RWPE2 (cell line): ENCODE data around the gene SMTN.

Source experiments
- ATAC-seq: fragments of 200-7000 bp; cut with Tn5 transposase; 3 replicates; pipeline ENCODE4 v1.9.1; 2021; ENCODE audit warnings: low read depth
- DNase-seq: peaks from one replicate; pipeline ENCODE4 v3.0.0-alpha.2; 2020; ENCODE audit warnings: low spot score
- H3K27ac ChIP-seq: fragments of 450-650 bp; 2 replicates; pipeline ENCODE4 v1.5.1; 2017; ENCODE audit warnings: mild to moderate bottlenecking; ENCODE audit not compliant: poor library complexity, severe bottlenecking
- H3K27me3 ChIP-seq: fragments of 250-450 bp; sonication (Bioruptor Pico); 2 replicates; pipeline ENCODE4 v1.5.1; 2021; ENCODE audit warnings: mild to moderate bottlenecking, moderate library complexity; ENCODE audit not compliant: insufficient read depth, poor library complexity, severe bottlenecking
- H3K36me3 ChIP-seq: fragments of 250-450 bp; sonication (Bioruptor Pico); 2 replicates; pipeline ENCODE4 v1.5.1; 2020; ENCODE audit warnings: low read depth, mild to moderate bottlenecking, moderate library complexity
- H3K4me1 ChIP-seq: fragments of 250-450 bp; sonication (Bioruptor Pico); 2 replicates; pipeline ENCODE4 v1.5.1; 2021; ENCODE audit warnings: mild to moderate bottlenecking, moderate library complexity; ENCODE audit not compliant: insufficient read depth, poor library complexity, severe bottlenecking
- H3K4me3 ChIP-seq: fragments of 250-450 bp; sonication (Bioruptor Pico); 2 replicates; pipeline ENCODE4 v1.5.1; 2021; ENCODE audit warnings: mild to moderate bottlenecking, moderate library complexity; ENCODE audit not compliant: severe bottlenecking
- H3K9me3 ChIP-seq: fragments of 250-450 bp; sonication (Bioruptor Pico); 2 replicates; pipeline ENCODE4 v1.5.1; 2021; ENCODE audit warnings: mild to moderate bottlenecking, moderate library complexity; ENCODE audit not compliant: severe bottlenecking
- CTCF ChIP-seq: fragments of 450-650 bp; IDR thresholded peaks from one replicate; pipeline ENCODE4 v1.5.1; 2017; ENCODE audit warnings: mild to moderate bottlenecking, moderate library complexity; ENCODE audit not compliant: poor library complexity, severe bottlenecking

Gene SMTN

DNA sequence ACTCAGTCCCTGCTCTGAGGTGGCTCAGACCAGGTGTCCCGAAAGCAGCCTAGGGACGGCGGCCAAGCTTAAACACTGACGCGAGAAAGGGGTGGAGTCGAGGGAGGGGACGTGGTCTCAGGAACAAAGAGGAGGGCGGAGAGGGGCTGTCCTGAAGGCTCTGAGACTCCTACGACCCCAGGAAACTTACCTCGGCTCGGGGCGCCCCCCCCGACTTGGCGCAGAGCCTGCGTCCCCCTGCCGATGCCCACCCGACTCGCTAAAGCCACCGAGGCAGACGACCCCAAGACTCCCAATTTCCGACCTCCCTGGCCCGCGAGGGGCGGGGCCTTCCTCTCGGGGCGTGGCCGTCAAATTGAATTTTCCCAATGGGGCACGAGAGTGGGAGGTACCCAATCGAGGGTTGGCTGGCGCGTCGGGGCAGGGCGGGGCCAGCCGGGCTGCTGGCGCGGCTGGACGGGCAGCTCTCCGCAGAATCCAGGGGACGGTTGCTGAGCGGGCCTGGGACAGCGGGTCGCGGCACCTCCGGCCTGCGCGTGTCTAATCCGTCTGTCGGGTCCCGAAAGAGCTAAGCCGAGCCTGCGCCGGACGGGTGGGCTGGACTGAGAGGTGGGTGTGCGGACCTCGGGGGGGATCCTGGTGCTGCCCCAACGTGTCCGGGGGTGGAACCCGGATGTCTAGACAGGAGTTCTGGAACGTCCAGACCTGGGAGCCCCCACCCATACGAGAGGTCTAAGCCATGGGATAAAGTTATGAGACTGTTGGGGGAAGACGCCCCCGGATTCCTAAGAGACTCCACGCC is at the start of gene SMTN:
Gene SMTN (plus strand): TSS at position 471 of the 802 bp plus-strand sequence. CDS start 1,941 bp downstream, outside the sequence.
- Histone ChIP-seq H3K9me3 (no peaks in the 10 kb centered on the region), H3K27ac (peak within 1 kb of the TSS; percentile 90), H3K4me3 (peak within 1 kb of the TSS; percentile 91), H3K36me3 (peaks cover 28% of the 10 kb centered on the region), H3K27me3 (no peaks in the 10 kb centered on the region), H3K4me1 (peaks cover 21% of the 10 kb centered on the region)
- no peak for TF ChIP-seq CTCF
- DNase-seq (peak; percentile 89), ATAC-seq (peak; percentile 72)

- Histone ChIP-seq H3K4me3 (no peak overlapping the region), H3K4me1 (no peaks in the 10 kb centered on the region), H3K27me3 (no peaks in the 10 kb centered on the region), H3K27ac (no peak overlapping the region), H3K36me3 (no peaks in the 10 kb centered on the region), H3K9me3 (no peaks in the 10 kb centered on the region)
- ATAC-seq (peak; percentile 85), DNase-seq (no peak)
- peak; percentile 46 for TF ChIP-seq CTCF
Measured at GRCh38 chr22:31036671-31037550, 44.2 kb upstream of the SMTN start.

DNA sequence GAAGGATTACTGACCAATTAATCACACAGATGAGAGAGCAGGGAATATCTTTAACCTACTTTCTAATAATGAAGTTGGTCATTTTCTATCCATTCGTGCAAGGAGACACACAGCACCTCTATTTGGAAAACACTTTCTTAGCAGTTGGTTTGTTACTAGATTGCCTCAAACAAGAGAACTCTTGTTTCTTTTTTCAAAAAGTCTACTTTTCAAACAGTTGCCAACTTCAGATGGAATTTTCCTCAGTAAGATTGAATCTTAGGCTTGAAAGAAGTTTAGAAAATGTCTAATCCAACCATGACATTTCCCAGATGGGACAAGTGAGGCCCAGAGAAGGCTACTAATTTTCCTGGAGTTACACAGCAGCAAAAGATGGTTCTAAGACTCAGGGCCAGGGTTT is 42.4 kb upstream of the SMTN start:
- no peaks in the 10 kb centered on the region for H3K36me3 ChIP-seq
- ATAC-seq (no peak), DNase-seq (no peak)
- no peak for TF ChIP-seq CTCF
- H3K27me3 ChIP-seq: no peaks in the 10 kb centered on the region
- H3K4me3 ChIP-seq: no peak overlapping the region
- H3K27ac ChIP-seq: no peak overlapping the region
- H3K4me1 ChIP-seq: no peaks in the 10 kb centered on the region
- no peaks in the 10 kb centered on the region for H3K9me3 ChIP-seq

DNA sequence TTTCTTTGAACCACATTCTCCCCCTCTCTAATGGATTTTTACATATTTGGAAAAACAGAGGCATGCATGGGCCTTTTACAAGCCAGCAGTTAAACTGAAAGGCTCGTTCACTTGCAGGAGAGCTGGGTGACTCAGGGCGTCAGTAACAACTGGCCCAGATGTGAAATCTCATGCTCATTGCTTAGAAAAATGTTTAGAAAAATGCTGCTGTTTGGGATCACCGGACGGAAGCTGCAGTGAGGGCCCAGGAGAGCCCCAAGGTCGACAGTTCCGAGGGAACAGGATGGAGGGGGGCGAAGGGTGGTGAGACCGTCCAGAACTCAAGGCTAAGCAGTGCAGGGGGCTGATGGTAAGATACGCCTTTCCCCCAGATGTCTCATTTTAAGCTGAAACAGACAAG is 41.7 kb upstream of the SMTN start:
- no peaks in the 10 kb centered on the region for H3K27me3 ChIP-seq

More for the DNA sequence above, 41.7 kb upstream of the SMTN start:
- Histone ChIP-seq H3K4me1 (no peaks in the 10 kb centered on the region), H3K9me3 (no peaks in the 10 kb centered on the region), H3K27ac (no peak overlapping the region), H3K36me3 (no peaks in the 10 kb centered on the region), H3K4me3 (no peak overlapping the region)
- no peak for TF ChIP-seq CTCF
- ATAC-seq (no peak), DNase-seq (no peak)
